GM12874 (cell line): Measurements from ENCODE around the gene AMN.

Experiments
- TF ChIP-seq, protein P1 (sequence below): IDR thresholded peaks from 2 replicates; pipeline ENCODE4 v1.5.1; 2011; ENCODE audit warnings: low read depth, mild to moderate bottlenecking, control low read depth, low read length, moderate library complexity; ENCODE audit not compliant: insufficient read depth

The AMN gene

DNA sequence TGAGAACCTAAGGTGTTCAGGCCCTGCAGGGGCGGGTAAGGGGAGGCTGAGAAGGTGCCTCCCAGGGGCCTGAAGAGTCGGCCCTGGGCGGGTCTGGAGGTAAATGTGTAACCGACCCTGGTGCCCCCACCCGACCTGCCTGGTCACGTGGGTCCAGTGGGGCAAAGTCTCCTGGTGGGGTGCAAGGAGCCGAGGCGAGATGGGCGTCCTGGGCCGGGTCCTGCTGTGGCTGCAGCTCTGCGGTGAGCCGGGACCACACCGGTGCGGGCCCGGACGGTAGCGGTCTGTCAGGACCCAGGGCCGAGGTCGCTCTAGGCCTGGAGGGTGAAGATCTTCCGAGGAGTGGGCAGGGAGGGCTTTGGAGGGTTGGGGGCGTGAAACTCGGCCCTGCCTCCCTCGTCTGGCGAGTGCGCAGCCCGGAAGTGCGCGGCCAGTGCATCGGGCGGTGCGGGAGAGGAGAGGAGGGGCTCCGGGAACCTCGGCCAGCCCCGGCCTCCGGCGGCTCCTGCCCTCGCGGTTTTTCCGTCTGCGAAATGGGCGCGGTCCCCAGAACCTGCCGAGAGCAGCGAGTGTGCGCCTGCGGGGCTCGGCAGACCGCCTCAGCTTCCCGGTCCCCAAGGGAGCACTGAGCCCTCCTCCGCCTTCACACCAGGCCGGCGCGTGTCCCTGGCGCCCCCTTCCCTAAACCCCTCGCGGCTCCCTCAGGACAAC, at the start of gene AMN:
TSS of gene AMN (plus strand) at position 174 of the 711 bp plus-strand sequence. CDS start at position 200, 26 bp downstream.
- TF ChIP-seq, protein P1, sequence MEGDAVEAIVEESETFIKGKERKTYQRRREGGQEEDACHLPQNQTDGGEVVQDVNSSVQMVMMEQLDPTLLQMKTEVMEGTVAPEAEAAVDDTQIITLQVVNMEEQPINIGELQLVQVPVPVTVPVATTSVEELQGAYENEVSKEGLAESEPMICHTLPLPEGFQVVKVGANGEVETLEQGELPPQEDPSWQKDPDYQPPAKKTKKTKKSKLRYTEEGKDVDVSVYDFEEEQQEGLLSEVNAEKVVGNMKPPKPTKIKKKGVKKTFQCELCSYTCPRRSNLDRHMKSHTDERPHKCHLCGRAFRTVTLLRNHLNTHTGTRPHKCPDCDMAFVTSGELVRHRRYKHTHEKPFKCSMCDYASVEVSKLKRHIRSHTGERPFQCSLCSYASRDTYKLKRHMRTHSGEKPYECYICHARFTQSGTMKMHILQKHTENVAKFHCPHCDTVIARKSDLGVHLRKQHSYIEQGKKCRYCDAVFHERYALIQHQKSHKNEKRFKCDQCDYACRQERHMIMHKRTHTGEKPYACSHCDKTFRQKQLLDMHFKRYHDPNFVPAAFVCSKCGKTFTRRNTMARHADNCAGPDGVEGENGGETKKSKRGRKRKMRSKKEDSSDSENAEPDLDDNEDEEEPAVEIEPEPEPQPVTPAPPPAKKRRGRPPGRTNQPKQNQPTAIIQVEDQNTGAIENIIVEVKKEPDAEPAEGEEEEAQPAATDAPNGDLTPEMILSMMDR, result no peak

GRCh38 chr14:102873131-102873530, 49.3 kb upstream of the AMN start:
- TF ChIP-seq, protein P1, result no peak

DNA sequence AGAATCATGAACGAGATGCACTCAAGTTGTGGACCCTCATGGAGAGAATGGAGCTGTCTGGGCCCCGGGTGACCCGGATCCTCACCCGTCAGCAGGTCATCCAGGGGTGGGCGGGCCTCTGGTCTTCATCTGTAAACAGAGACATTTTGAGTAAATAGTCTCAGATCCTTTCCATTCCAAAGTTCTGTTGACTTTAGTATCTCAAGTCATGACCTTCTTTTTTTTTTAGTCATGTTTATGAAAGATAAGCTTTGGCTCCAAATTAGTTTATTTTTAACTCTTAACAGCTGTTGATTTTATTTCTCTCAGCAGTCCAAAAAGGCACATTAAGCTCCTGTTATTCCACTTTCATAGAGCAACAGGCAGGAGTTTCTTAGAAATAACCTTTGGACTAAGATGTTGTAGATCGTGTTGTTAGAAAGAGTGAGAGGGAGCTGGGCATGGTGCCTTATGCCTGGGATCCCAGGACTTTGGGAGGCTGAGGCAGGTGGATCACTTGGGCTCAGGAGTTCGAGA, 48.9 kb upstream of the AMN start:
- TF ChIP-seq, protein P1, result no peak

DNA sequence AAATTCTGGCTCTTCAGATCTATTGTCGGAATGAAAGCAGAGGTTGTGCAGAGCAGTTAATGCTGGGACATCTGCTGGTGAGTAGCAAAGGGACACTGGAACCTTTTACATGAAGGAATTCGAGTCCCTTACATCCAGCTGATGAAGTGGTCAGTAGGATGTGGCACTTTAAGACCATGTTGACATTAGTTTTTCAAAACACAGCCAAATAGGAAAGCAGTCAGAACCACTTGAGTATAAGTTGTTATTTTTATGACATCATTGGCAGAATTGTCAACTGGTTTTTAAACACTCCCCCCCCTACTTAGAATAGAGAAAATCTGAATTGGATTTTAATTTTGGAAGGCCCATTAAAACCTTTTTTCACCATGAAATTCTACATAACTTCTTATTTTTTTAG, 46.8 kb upstream of the AMN start:
- TF ChIP-seq, protein P1, result no peak

GRCh38 chr14:102878174-102878969, 44.1 kb upstream of the AMN start:
- TF ChIP-seq, protein P1, result 0 out of 2 replicates have a peak, but pooled peaks have one; percentile 8

DNA sequence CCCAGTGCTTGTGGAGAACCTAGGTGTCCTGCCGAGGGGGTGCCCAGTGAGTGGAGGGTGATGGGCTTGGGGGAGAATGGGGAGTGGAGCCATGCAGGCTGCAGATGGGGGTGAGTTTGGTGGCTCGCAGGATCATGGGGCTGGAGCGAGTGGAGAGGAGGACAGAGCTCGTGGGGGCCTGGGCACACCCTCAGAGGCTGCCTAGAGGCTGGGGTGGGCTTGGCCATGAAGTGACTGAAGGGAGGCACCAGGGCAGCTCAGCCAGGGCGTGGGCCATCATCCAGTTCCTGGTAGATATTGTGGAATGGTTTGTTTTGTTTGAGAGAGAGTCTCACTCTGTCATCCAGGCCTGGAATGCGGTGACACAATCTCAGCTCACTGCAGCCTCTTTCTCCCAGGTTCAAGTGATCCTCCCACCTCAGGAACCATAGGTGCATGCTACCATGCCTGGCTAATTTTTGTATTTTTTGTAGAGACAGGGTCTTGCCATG, 43.4 kb upstream of the AMN start:
- TF ChIP-seq, protein P1, result no peak

DNA sequence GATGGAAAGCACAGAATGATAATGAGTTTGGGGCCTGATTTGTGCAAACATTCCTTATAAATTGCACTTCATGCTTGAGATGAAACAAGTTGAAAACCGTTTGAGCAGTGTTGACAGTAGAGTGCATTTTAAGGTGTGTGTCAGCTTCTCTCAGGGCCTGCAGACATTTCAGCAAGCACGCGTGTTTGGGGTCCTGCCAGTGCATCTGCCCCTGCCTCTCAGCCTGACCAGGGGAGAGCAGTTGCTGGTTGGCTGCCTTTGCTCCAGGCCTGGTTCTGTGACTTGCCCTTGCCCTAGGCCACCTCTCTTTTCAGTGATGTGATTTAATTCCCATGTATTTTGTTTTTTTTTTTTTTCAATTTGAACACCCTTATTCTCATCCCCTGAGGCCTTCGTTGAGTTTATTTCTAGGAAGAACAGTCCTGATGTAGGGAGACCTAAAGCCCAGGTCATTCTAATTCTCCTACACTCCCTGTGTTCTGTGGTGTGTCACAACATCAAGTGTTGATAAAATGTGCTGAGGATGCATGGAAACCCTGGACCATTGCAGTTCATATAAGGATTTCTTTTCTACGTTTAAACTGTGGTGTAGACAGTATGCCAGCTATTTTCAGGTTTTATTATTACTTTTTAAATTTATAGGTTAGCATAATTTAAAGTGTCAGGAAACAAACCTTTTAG, 40.1 kb upstream of the AMN start:
- TF ChIP-seq, protein P1, result no peak
